Ecto neural progenitor cell (in vitro differentiated cells): Measurements from ENCODE around the gene FAM131B.
"Not testable (repeated sequence)": the region's sequence is repeated elsewhere in the genome, so short reads cannot be mapped to it uniquely, and the experiment has no call there.

Experiments
- DNase-seq: peaks from one replicate; pipeline ENCODE4 v3.0.0-alpha.2; 2018; ENCODE audit warnings: low spot score

Gene FAM131B

GRCh38 chr7:143394777-143395176, 32.3 kb upstream of the FAM131B start:
- no peak for DNase-seq

GRCh38 chr7:143394068-143394467, 31.6 kb upstream of the FAM131B start:
- DNase-seq = no peak

- DNase-seq = no peak
These were observed 30.9 kb upstream of the FAM131B start for GRCh38 chr7:143393267-143394041.

GRCh38 chr7:143392875-143393266, 30.4 kb upstream of the FAM131B start:
- no peak for DNase-seq

GRCh38 chr7:143392427-143392826, 29.9 kb upstream of the FAM131B start:
- DNase-seq = not testable (repeated sequence)

- no peak for DNase-seq
These were observed 29.2 kb upstream of the FAM131B start for GRCh38 chr7:143391462-143392404.

GRCh38 chr7:143390773-143391317, 28.3 kb upstream of the FAM131B start:
- no peak for DNase-seq

- DNase-seq = no peak
These were observed 27.7 kb upstream of the FAM131B start for GRCh38 chr7:143390104-143390772.

- DNase-seq = no peak
These were observed 27.0 kb upstream of the FAM131B start for GRCh38 chr7:143389316-143390103.

- DNase-seq = no peak
These were observed 26.1 kb upstream of the FAM131B start for GRCh38 chr7:143388491-143389101.

- DNase-seq = no peak
These were observed 25.5 kb upstream of the FAM131B start for GRCh38 chr7:143388051-143388450.

- no peak for DNase-seq
These were observed 24.9 kb upstream of the FAM131B start for GRCh38 chr7:143387156-143387975.

- no peak for DNase-seq
These were observed 23.6 kb upstream of the FAM131B start for GRCh38 chr7:143385891-143386781.

- DNase-seq = no peak
These were observed 22.4 kb upstream of the FAM131B start for GRCh38 chr7:143384661-143385631.

GRCh38 chr7:143384148-143384547, 21.6 kb upstream of the FAM131B start:
- DNase-seq = no peak

- DNase-seq = no peak
These were observed 21.1 kb upstream of the FAM131B start for GRCh38 chr7:143383642-143383957.

GRCh38 chr7:143382791-143383641, 20.5 kb upstream of the FAM131B start:
- no peak for DNase-seq
